DOHH2 (cell line): ENCODE data around the gene IL6R.

Experiments
- H3F3A ChIP-seq: fragments of 200-600 bp; sonication (generic), shearing (Covaris generic); 2 replicates; pipeline ENCODE4 v1.6.0; 2016; ENCODE audit warnings: antibody characterized with exemption, mild to moderate bottlenecking; ENCODE audit not compliant: control insufficient read depth, insufficient read depth
- H3K27ac ChIP-seq: fragments of 200-600 bp; sonication (generic); 2 replicates; pipeline ENCODE4 v1.5.1; 2014; ENCODE audit warnings: low read depth, mild to moderate bottlenecking, low read length, moderate library complexity
- H3K27me3 ChIP-seq: fragments of 200-600 bp; sonication (generic); 2 replicates; pipeline ENCODE4 v1.6.1; 2014; ENCODE audit warnings: mild to moderate bottlenecking, low read length, mixed read lengths; ENCODE audit not compliant: control insufficient read depth
- H3K36me3 ChIP-seq: fragments of 200-600 bp; sonication (generic); 2 replicates; pipeline ENCODE4 v1.6.1; 2014; ENCODE audit warnings: mild to moderate bottlenecking, low read length, moderate library complexity, mixed read lengths; ENCODE audit not compliant: control insufficient read depth
- H3K4me1 ChIP-seq: fragments of 200-600 bp; sonication (generic); 2 replicates; pipeline ENCODE4 v1.6.1; 2014; ENCODE audit warnings: mild to moderate bottlenecking, low read length, mixed read lengths; ENCODE audit not compliant: control insufficient read depth
- H3K4me2 ChIP-seq: fragments of 200-600 bp; sonication (generic); 2 replicates; pipeline ENCODE4 v1.6.0; 2014; ENCODE audit warnings: mild to moderate bottlenecking, low read length, moderate library complexity
- H3K4me3 ChIP-seq: fragments of 200-600 bp; sonication (generic); 2 replicates; pipeline ENCODE4 v1.5.1; 2014; ENCODE audit warnings: mild to moderate bottlenecking, low read length, mixed read lengths
- H3K79me2 ChIP-seq: fragments of 200-600 bp; sonication (generic); 2 replicates; pipeline ENCODE4 v1.6.1; 2014; ENCODE audit warnings: mild to moderate bottlenecking, low read length, mixed read lengths; ENCODE audit not compliant: control insufficient read depth
- H3K9me2 ChIP-seq: fragments of 200-600 bp; sonication (generic); replicated peaks from 2 replicates; pipeline ENCODE4 v1.6.1; 2014; ENCODE audit warnings: mild to moderate bottlenecking, low read length, mixed read lengths; ENCODE audit not compliant: control insufficient read depth
- H3K9me3 ChIP-seq: fragments of 200-600 bp; sonication (generic); 2 replicates; pipeline ENCODE4 v1.6.1; 2014; ENCODE audit warnings: antibody characterized with exemption, low read length, mixed read lengths; ENCODE audit not compliant: control insufficient read depth, insufficient read depth
- H4K20me1 ChIP-seq: fragments of 200-600 bp; sonication (generic); 2 replicates; pipeline ENCODE4 v1.6.0; 2014; ENCODE audit warnings: low read depth, mild to moderate bottlenecking, antibody characterized with exemption, low read length, moderate library complexity; ENCODE audit not compliant: control insufficient read depth, insufficient read depth
- EZH2phosphoT487 ChIP-seq: fragments of 200-600 bp; sonication (generic); IDR thresholded peaks from 2 replicates; pipeline ENCODE4 v1.6.1; 2017; ENCODE audit warnings: borderline replicate concordance, mild to moderate bottlenecking, antibody characterized with exemption, low read length, moderate library complexity, mixed read lengths
- TF ChIP-seq, protein P1 (sequence below): fragments of 200-600 bp; sonication (generic); IDR thresholded peaks from one replicate; pipeline ENCODE4 v1.5.1; 2014; ENCODE audit warnings: antibody characterized with exemption, mild to moderate bottlenecking, low read depth, low read length; ENCODE audit not compliant: poor library complexity, severe bottlenecking

Gene IL6R

DNA sequence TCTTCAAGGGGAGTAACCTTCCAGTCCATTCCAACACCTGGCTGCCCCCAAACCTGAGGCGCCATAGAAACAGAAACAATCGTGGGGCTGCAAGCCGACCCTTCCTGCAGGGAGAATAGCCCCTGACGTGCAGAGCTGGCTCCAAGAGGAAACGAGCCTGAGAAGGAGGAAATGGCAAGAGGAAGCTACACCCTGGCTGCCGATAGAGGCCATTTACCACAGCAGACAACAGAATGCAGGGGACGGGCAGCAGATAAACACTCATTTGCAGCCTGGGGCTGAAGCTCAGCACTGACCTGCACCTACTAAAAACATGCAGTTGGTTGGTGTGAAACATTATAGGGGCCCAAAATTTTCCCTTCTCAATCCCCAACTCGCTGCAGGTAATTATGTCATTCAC, 88.1 kb downstream of the IL6R start:
- H3K36me3 ChIP-seq = no peaks in the 10 kb centered on the region
- H3K4me2 ChIP-seq = peak overlapping the region; percentile 67
- H4K20me1 ChIP-seq = no peaks in the 10 kb centered on the region
- peaks cover 78% of the 10 kb centered on the region for H3K4me1 ChIP-seq
- H3K27ac ChIP-seq = peak overlapping the region; percentile 56
- no peaks in the 10 kb centered on the region for H3K9me2 ChIP-seq
- H3K79me2 ChIP-seq = no peaks in the 10 kb centered on the region
- no peak for TF ChIP-seq EZH2phosphoT487
- TF ChIP-seq, protein P1, sequence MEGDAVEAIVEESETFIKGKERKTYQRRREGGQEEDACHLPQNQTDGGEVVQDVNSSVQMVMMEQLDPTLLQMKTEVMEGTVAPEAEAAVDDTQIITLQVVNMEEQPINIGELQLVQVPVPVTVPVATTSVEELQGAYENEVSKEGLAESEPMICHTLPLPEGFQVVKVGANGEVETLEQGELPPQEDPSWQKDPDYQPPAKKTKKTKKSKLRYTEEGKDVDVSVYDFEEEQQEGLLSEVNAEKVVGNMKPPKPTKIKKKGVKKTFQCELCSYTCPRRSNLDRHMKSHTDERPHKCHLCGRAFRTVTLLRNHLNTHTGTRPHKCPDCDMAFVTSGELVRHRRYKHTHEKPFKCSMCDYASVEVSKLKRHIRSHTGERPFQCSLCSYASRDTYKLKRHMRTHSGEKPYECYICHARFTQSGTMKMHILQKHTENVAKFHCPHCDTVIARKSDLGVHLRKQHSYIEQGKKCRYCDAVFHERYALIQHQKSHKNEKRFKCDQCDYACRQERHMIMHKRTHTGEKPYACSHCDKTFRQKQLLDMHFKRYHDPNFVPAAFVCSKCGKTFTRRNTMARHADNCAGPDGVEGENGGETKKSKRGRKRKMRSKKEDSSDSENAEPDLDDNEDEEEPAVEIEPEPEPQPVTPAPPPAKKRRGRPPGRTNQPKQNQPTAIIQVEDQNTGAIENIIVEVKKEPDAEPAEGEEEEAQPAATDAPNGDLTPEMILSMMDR = no peak
- H3K27me3 ChIP-seq = no peaks in the 10 kb centered on the region
- no peaks in the 10 kb centered on the region for H3K9me3 ChIP-seq
- H3K4me3 ChIP-seq = peak overlapping the region; percentile 51
- peaks cover 20% of the 10 kb centered on the region for H3F3A ChIP-seq

DNA sequence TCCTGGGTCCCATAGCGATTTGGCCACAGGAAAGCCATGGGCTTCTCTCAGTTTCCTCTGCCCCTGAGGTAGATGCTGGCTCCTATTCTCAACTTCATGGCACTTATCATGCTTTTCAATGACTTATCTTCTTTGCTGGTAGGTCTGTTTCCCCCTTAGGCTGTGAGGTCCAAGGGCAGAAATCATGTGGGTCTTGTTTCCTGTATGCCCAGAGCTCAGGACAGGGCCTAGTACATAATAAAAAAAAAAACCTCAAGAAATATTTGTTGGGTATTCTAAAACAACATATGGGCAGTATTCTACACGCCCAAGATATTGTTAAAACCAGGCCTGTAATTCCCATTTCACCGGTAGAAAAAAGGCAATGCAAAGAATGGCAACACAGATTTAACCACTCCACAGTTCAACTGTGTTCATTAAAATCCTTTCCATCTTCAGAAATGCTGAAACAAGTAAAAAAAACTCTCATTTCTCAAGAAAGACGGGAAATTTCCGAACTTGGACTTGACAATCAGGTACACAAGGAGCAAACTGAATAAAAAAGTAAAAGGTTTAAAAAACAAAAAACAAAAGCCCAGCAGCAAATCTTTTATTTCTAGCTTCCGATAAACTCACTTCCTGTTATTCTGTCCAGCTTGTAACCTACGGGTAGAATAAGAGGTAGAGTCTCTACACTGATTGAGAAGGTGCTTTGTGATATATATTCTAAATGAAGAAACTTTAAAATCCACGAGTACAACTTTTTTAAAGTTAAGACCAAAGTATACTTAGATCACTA, 90.5 kb downstream of the IL6R start:
- Histone ChIP-seq H3K9me3 (no peaks in the 10 kb centered on the region), H3K79me2 (no peaks in the 10 kb centered on the region), H3K4me2 (peak overlapping the region; percentile 52), H3K4me1 (peaks cover 72% of the 10 kb centered on the region), H3K4me3 (peak overlapping the region; percentile 45), H3K27me3 (peaks cover 8% of the 10 kb centered on the region; the same call in 1 of the 2 replicates), H3K27ac (peak overlapping the region; percentile 70), H3F3A (peaks cover 23% of the 10 kb centered on the region), H4K20me1 (no peaks in the 10 kb centered on the region), H3K9me2 (no peaks in the 10 kb centered on the region), H3K36me3 (no peaks in the 10 kb centered on the region)
- TF ChIP-seq, protein P1 = no peak
- no peak for TF ChIP-seq EZH2phosphoT487

DNA sequence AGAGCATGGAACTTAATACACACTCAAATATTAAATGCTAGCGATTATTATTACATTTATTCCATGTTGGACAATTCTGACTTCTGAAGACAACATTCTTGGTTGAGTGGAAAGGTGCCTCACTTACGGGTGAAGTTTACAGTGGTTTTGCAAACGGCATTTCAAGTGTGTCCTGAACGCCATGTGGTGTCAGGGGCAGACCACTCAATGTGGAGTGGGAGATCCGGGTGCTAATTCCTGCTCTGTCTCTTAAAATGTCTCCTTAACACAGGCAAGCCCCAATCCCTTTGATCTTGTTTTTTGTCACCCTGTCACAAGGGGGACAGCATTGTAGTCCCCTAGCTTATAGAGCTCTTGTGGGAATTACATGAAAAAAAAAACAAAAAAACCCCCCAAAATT, 91.2 kb downstream of the IL6R start:
- no peaks in the 10 kb centered on the region for H3K79me2 ChIP-seq
- H3K4me1 ChIP-seq = peaks cover 65% of the 10 kb centered on the region
- peaks cover 13% of the 10 kb centered on the region; the same call in 1 of the 2 replicates for H3K27me3 ChIP-seq
- no peaks in the 10 kb centered on the region for H3K36me3 ChIP-seq
- peak overlapping the region; percentile 45 for H3K4me3 ChIP-seq
- H3K27ac ChIP-seq = peak overlapping the region; percentile 70
- peak overlapping the region; percentile 52 for H3K4me2 ChIP-seq
- no peaks in the 10 kb centered on the region for H3K9me3 ChIP-seq
- peaks cover 23% of the 10 kb centered on the region for H3F3A ChIP-seq
- no peaks in the 10 kb centered on the region for H3K9me2 ChIP-seq
- no peak for TF ChIP-seq EZH2phosphoT487
- TF ChIP-seq, protein P1 = no peak
- H4K20me1 ChIP-seq = no peaks in the 10 kb centered on the region
